Cardiac muscle cell (in vitro differentiated cells and primary cell): ENCODE results near the gene EPN3. TPM values are rescaled to one million over a fixed set of nuclear protein-coding genes. Genes with fewer than 3 reads are reported as not detected.

ENCODE experiments used
- DNase-seq, 2 donors: peaks; one replicate each; pipeline versions ENCODE4 v3.0.0 to v3.0.0-alpha.2; 2010 to 2017; ENCODE audit warnings: low read depth in 1 of 2, low spot score in 1 of 2
- H3K27ac ChIP-seq: fragments of 200-600 bp; sonication (generic); 2 replicates; pipeline ENCODE4 v1.5.1; 2016
- H3K27me3 ChIP-seq: fragments of 200-600 bp; sonication (generic); 2 replicates; pipeline ENCODE4 v1.6.0; 2016; ENCODE audit warnings: control low read depth
- H3K36me3 ChIP-seq: fragments of 200-600 bp; sonication (generic); 2 replicates; pipeline ENCODE4 v1.5.1; 2016; ENCODE audit warnings: control low read depth
- H3K4me1 ChIP-seq: fragments of 200-600 bp; sonication (generic); 2 replicates; pipeline ENCODE4 v1.8.1; 2017; ENCODE audit warnings: low read depth, mild to moderate bottlenecking, mixed run types
- H3K4me3 ChIP-seq: fragments of 200-600 bp; sonication (generic); 2 replicates; pipeline ENCODE4 v1.5.1; 2016; ENCODE audit warnings: mild to moderate bottlenecking
- H3K9me3 ChIP-seq: fragments of 200-600 bp; sonication (generic); 2 replicates; pipeline ENCODE4 v1.5.1; 2017; ENCODE audit warnings: low read depth, mild to moderate bottlenecking, control low read depth
- polyA plus RNA-seq: library from polyadenylated mRNA; unstranded; fragments of >200 nt; fragmentation: Nextera tagmentation; extraction: Ambion mirVana; gene quantifications from 2 replicates; pipeline ENCODE4 v1.2.1, GENCODE V29; 2016
- total RNA-seq: library from RNA; depleted of rRNA; stranded (reverse); fragments of >200 nt; gene quantifications from 2 replicates; pipeline ENCODE4 v1.2.3, GENCODE V29; 2016
- TF ChIP-seq, protein P1 (sequence below): IDR thresholded peaks from 2 replicates; pipeline ENCODE4 v1.5.1; 2012; ENCODE audit warnings: low read depth, mild to moderate bottlenecking, low read length

EPN3 gene
- total and polyA plus RNA-seq, 2 experiments from 2014 or later: 1.9 to 3.1 TPM

DNA sequence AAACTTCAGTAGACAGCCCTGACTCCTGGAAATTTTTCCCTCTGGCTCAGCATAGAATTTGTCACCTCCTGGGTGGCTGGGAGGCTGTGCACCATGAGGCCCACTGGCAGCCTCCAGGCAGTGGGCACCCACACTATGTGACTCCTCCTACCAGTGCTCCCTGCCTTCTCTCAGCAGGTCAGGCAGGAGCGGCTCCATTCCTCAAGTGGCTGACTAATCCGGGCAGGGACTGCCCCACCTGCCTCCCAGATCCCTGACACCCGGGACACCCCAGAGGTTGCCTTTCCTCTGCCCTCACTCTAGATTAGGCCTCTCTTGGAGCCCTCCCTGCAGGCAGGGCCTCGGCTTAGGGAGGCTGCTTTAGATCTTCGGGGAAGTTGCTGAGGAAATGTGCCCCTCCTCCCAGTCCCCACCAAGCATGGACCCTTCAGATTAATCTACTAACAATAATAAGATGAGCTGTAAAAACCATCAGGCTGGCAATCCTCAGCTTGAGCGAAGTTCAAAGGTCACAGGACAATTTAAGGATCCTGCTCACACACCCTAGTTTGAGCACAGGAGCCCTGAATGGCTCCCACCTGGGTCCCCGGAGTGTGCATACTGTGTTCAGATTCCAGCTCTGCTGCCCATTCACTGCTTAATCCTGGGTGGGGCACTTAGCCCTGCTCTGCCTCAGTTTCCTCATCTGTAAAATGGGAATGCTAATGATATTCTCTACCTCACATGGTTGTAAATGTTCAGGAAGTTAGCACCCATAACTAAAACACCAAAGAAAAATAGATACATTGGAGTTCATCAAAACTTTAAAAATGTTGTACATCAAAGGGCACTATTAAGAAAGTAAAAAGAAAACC, 34.3 kb upstream of the EPN3 start:
- H3K27ac ChIP-seq: no peak overlapping the region
- TF ChIP-seq, protein P1, sequence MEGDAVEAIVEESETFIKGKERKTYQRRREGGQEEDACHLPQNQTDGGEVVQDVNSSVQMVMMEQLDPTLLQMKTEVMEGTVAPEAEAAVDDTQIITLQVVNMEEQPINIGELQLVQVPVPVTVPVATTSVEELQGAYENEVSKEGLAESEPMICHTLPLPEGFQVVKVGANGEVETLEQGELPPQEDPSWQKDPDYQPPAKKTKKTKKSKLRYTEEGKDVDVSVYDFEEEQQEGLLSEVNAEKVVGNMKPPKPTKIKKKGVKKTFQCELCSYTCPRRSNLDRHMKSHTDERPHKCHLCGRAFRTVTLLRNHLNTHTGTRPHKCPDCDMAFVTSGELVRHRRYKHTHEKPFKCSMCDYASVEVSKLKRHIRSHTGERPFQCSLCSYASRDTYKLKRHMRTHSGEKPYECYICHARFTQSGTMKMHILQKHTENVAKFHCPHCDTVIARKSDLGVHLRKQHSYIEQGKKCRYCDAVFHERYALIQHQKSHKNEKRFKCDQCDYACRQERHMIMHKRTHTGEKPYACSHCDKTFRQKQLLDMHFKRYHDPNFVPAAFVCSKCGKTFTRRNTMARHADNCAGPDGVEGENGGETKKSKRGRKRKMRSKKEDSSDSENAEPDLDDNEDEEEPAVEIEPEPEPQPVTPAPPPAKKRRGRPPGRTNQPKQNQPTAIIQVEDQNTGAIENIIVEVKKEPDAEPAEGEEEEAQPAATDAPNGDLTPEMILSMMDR: no peak
- no peaks in the 10 kb centered on the region for H3K27me3 ChIP-seq
- H3K4me1 ChIP-seq: no peaks in the 10 kb centered on the region
- no peak overlapping the region for H3K4me3 ChIP-seq
- DNase-seq: no peak
- H3K36me3 ChIP-seq: no peaks in the 10 kb centered on the region
- no peaks in the 10 kb centered on the region for H3K9me3 ChIP-seq

DNA sequence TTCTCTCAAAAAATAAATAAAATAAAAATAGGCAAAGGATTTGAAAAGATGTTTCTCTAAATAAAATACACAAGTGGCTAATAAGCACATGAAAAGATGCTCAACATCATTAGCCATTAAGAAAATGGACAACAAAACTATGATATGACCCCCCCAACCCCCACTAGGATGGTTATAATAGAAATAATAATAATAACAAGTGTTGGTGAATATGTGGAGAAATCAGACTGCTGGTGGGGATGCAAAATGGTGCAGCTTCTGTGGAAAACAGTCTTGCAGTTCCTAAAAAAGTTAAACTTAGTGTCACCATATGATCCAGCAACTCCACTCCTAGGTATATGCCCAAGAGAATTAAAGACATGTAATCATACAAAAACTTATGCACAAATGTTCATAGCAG, 33.3 kb upstream of the EPN3 start:
- no peaks in the 10 kb centered on the region for H3K4me1 ChIP-seq
- no peak for DNase-seq
- H3K27ac ChIP-seq: no peak overlapping the region
- no peaks in the 10 kb centered on the region for H3K36me3 ChIP-seq
- H3K4me3 ChIP-seq: no peak overlapping the region
- TF ChIP-seq, protein P1: no peak
- no peaks in the 10 kb centered on the region for H3K27me3 ChIP-seq
- H3K9me3 ChIP-seq: no peaks in the 10 kb centered on the region

DNA sequence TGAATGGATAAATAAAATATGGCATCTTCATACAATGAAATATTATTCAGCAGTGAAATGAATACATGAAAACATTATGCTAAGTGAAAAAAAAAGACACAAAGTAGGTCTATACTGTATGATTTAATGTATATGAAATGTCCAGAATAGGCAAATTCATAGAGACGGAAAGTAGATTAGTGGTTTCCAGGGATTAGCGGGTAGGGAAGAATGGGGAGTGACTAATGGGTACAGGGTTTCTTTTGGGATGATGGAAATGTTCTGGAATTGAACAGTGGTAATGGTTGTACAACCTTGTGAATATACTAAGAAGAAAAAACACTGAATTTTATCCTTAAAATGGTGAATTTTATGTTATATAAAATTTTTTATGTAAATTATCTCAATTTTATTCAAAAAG, 32.8 kb upstream of the EPN3 start:
- DNase-seq: no peak
- H3K4me1 ChIP-seq: no peaks in the 10 kb centered on the region
- no peaks in the 10 kb centered on the region for H3K36me3 ChIP-seq
- H3K27me3 ChIP-seq: no peaks in the 10 kb centered on the region
- H3K9me3 ChIP-seq: no peaks in the 10 kb centered on the region
- TF ChIP-seq, protein P1: no peak
- no peak overlapping the region for H3K4me3 ChIP-seq
- H3K27ac ChIP-seq: no peak overlapping the region

DNA sequence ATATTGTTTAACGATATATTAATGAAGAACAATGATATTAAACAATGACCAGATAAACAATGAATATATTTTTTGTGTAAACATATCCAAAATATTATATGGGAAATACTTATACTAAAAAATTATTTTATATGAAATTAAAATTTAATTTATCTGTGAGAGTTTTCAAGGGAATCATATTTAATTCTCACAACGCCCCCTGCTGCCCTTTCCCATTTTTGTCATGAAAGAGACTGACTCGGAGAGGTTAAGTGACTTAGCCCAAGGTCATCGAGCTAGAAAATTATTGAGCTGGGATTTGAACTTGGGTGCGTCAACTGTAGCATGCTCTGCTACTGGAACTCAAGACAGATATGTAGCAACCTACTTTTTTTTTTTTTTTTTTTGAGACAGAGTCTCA, 31.5 kb upstream of the EPN3 start:
- no peaks in the 10 kb centered on the region for H3K36me3 ChIP-seq
- DNase-seq: peak; percentile 31 to 57
- no peaks in the 10 kb centered on the region for H3K27me3 ChIP-seq
- no peak overlapping the region for H3K27ac ChIP-seq
- H3K4me3 ChIP-seq: no peak overlapping the region
- TF ChIP-seq, protein P1: peak; percentile 47
- H3K9me3 ChIP-seq: no peaks in the 10 kb centered on the region
- H3K4me1 ChIP-seq: no peaks in the 10 kb centered on the region

DNA sequence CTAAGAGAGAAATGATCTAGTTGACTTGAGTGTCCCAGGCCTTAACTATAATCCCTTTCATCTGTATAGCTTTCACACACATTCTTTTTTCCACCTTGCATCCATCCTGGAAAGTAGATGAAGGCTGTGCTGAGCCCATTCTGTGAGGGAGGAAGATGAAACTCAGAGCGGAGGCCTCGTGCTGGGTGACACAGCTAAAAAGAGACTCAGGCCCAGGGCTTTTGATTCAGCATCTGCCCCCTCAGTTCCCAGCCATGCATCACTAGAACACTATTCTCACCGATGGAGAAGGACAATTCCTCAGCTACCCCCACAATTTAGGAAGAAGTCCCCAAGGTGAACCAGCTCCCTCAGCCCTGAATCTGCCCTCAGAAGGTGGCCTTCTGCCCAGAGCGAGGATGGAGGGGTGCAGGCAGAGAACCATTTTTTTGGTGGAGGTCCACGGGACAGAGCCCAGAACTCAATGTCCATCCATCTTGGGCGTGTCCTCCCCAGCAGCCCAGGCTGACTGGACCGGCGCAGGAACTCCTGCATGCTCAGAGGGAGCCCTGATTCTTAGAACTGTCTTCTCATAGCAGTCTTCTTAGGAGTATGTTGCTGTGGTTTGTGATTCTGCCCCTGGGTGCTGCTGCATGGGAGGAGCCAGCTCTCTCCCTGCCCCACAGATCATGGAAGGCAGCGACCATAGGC, 30.1 kb upstream of the EPN3 start:
- Histone ChIP-seq H3K27ac (no peak overlapping the region), H3K4me1 (no peaks in the 10 kb centered on the region), H3K27me3 (no peaks in the 10 kb centered on the region), H3K4me3 (no peak overlapping the region), H3K9me3 (no peaks in the 10 kb centered on the region), H3K36me3 (no peaks in the 10 kb centered on the region)
- no peak for DNase-seq
- TF ChIP-seq, protein P1: no peak
